H1 (cell line): ENCODE measurements around the gene CCP110. TPM values are rescaled to one million over a fixed set of nuclear protein-coding genes. Genes with fewer than 3 reads are reported as not detected.

Experiments
- BCL11A ChIP-seq, 2 experiments: IDR thresholded peaks; one replicate each; pipeline ENCODE4 v1.6.1; 2011; ENCODE audit warnings: low read depth in 2 of 2, low read length in 2 of 2, mild to moderate bottlenecking in 2 of 2
- CBX8 ChIP-seq: fragments of 300-800, 300-1000 bp; sonication (generic); IDR thresholded peaks from 2 replicates; pipeline ENCODE4 v1.7.1; 2016; ENCODE audit warnings: low read depth, low read length, borderline replicate concordance
- CHD1 ChIP-seq: IDR thresholded peaks from 2 replicates; pipeline ENCODE4 v1.6.1; 2012; ENCODE audit warnings: low read depth, low read length, improper control_type of control experiment
- CTBP2 ChIP-seq: IDR thresholded peaks from 2 replicates; pipeline ENCODE4 v1.7.0; 2011; ENCODE audit warnings: borderline replicate concordance, mild to moderate bottlenecking, moderate library complexity, mixed read lengths, low read length; ENCODE audit not compliant: insufficient read depth, insufficient read length
- PHF8 ChIP-seq: fragments of 200-600 bp; sonication (generic); conservative IDR thresholded peaks from 2 replicates; pipeline ENCODE4 v1.7.1; 2012; ENCODE audit warnings: low read depth, mild to moderate bottlenecking, inconsistent platforms, low read length, moderate library complexity
- SIRT6 ChIP-seq: IDR thresholded peaks from one replicate; pipeline ENCODE4 v1.7.1; 2012; ENCODE audit warnings: low read length, inconsistent platforms
- TAF7 ChIP-seq: optimal IDR thresholded peaks from 2 replicates; pipeline ENCODE3; 2011; ENCODE audit warnings: low read depth, mild to moderate bottlenecking, inconsistent platforms, low read length, moderate library complexity, borderline replicate concordance
- polyA plus RNA-seq, 7 experiments: library from polyadenylated mRNA; depleted of rRNA in 3 of 7; stranded (reverse) in 5 of 7; unstranded in 2 of 7; fragments of >200 nt in 5 of 7; fragments of 200-250 nt in 2 of 7; gene quantifications; 1 replicate in 5 of 7; 2 replicates in 1 of 7; 4 replicates in 1 of 7; pipeline versions ENCODE4 v1.2.1 to v1.2.3, GENCODE V29; 2011 to 2013; ENCODE audit warnings: missing spikeins in 2 of 7, mixed read lengths in 2 of 7
- total RNA-seq: library from RNA; stranded (reverse); fragmentation: NEBNext Ultra II Directional; extraction: Animal tissue kit (Norgen Biotek cat#: 25700); gene quantifications from 2 replicates; pipeline ENCODE4 v1.2.1, GENCODE V29; 2021
- TF ChIP-seq, protein P1 (sequence below): IDR thresholded peaks from 2 replicates; pipeline ENCODE4 v1.6.1; 2012; ENCODE audit warnings: inconsistent platforms
- TF ChIP-seq, protein P2 (sequence below): IDR thresholded peaks from 2 replicates; pipeline ENCODE4 v1.6.1; 2012; ENCODE audit warnings: low read length, inconsistent platforms

Gene CCP110
- total and polyA plus RNA-seq, 2 of the 8 experiments (the other 6 are each of a cell fraction or from before 2014, with no cell fraction given): 3.2 to 19.8 TPM

DNA sequence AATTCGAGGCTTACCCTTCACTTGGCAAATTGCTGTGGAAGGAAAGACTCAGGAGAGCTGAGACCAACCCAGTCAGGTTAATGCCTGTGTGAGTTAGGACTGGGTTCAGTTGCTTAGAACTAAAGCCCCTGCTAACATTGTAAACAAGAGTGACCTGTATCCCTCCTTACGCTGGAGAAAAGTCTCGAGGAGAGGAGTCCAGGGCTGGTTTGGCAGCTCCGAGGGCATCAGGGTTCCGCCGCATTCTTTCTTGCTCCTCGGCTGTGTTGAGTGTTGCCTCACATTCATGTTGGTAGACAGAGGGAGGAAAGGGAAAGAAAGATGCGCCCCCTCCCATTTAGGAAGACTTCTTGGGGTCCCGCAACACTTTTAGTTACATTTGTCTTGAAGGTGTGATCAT is 50.3 kb downstream of the CCP110 start (continued):
- no peak for TF ChIP-seq TAF7
- TF ChIP-seq, protein P1, sequence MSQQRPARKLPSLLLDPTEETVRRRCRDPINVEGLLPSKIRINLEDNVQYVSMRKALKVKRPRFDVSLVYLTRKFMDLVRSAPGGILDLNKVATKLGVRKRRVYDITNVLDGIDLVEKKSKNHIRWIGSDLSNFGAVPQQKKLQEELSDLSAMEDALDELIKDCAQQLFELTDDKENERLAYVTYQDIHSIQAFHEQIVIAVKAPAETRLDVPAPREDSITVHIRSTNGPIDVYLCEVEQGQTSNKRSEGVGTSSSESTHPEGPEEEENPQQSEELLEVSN: no peak
- no peak for TF ChIP-seq CHD1
- TF ChIP-seq PHF8: no peak
- TF ChIP-seq SIRT6: no peak
- TF ChIP-seq BCL11A (IDR thresholded peaks at IDR 0.05; ENCODE audit: low read depth in 2 of 2, low read length in 2 of 2): no peak
- no peak for TF ChIP-seq CBX8
- TF ChIP-seq, protein P2, sequence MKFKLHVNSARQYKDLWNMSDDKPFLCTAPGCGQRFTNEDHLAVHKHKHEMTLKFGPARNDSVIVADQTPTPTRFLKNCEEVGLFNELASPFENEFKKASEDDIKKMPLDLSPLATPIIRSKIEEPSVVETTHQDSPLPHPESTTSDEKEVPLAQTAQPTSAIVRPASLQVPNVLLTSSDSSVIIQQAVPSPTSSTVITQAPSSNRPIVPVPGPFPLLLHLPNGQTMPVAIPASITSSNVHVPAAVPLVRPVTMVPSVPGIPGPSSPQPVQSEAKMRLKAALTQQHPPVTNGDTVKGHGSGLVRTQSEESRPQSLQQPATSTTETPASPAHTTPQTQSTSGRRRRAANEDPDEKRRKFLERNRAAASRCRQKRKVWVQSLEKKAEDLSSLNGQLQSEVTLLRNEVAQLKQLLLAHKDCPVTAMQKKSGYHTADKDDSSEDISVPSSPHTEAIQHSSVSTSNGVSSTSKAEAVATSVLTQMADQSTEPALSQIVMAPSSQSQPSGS: no peak
- TF ChIP-seq CTBP2: no peak
